ENCODE results near the gene GRIN2A.

Gene GRIN2A

GRCh38 chr16:10188236-10188635 lies 6.0 kb upstream of the GRIN2A start:
- DNase-seq (ENCODE audit: low read depth in 1 of 2, low spot score in 1 of 2): no peak

- no peak for DNase-seq (ENCODE audit: low read depth in 1 of 2, low spot score in 1 of 2)
These were observed 749 bp downstream of the GRIN2A start for GRCh38 chr16:10181196-10182162.

GRCh38 chr16:10180771-10181163 lies 1.5 kb downstream of the GRIN2A start:
- no peak for DNase-seq (ENCODE audit: low read depth in 1 of 2, low spot score in 1 of 2)

- no peak for DNase-seq (ENCODE audit: low read depth in 1 of 2, low spot score in 1 of 2)
These were observed 2.0 kb downstream of the GRIN2A start for GRCh38 chr16:10180042-10180770.

- DNase-seq (ENCODE audit: low read depth in 1 of 2, low spot score in 1 of 2): no peak
These were observed 3.7 kb downstream of the GRIN2A start for GRCh38 chr16:10178526-10178925.

- DNase-seq (ENCODE audit: low read depth in 1 of 2, low spot score in 1 of 2): no peak
These were observed 4.1 kb downstream of the GRIN2A start for GRCh38 chr16:10178080-10178479.

- DNase-seq (ENCODE audit: low read depth in 1 of 2, low spot score in 1 of 2): no peak
These were observed 9.2 kb downstream of the GRIN2A start for GRCh38 chr16:10172848-10173655.

- DNase-seq (ENCODE audit: low read depth in 1 of 2, low spot score in 1 of 2): no peak
These were observed 11.0 kb downstream of the GRIN2A start for GRCh38 chr16:10171221-10171620.

GRCh38 chr16:10169904-10170410 lies 12.3 kb downstream of the GRIN2A start:
- no peak for DNase-seq (ENCODE audit: low read depth in 1 of 2, low spot score in 1 of 2)

- no peak for DNase-seq (ENCODE audit: low read depth in 1 of 2, low spot score in 1 of 2)
These were observed 13.2 kb downstream of the GRIN2A start for GRCh38 chr16:10169031-10169430.

- DNase-seq (ENCODE audit: low read depth in 1 of 2, low spot score in 1 of 2): no peak
These were observed 14.0 kb downstream of the GRIN2A start for GRCh38 chr16:10168258-10168657.

GRCh38 chr16:10165643-10166042 lies 16.6 kb downstream of the GRIN2A start:
- DNase-seq (ENCODE audit: low read depth in 1 of 2, low spot score in 1 of 2): no peak

- no peak for DNase-seq (ENCODE audit: low read depth in 1 of 2, low spot score in 1 of 2)
These were observed 19.2 kb downstream of the GRIN2A start for GRCh38 chr16:10162981-10163380.

- DNase-seq (ENCODE audit: low read depth in 1 of 2, low spot score in 1 of 2): no peak
These were observed 26.1 kb downstream of the GRIN2A start for GRCh38 chr16:10156099-10156498.

- no peak for DNase-seq (ENCODE audit: low read depth in 1 of 2, low spot score in 1 of 2)
These were observed 27.8 kb downstream of the GRIN2A start for GRCh38 chr16:10154389-10154788.

- DNase-seq (ENCODE audit: low read depth in 1 of 2, low spot score in 1 of 2): no peak
These were observed 28.2 kb downstream of the GRIN2A start for GRCh38 chr16:10153985-10154384.

- DNase-seq (ENCODE audit: low read depth in 1 of 2, low spot score in 1 of 2): no peak
These were observed 30.5 kb downstream of the GRIN2A start for GRCh38 chr16:10151718-10152117.

GRCh38 chr16:10150906-10151305 lies 31.3 kb downstream of the GRIN2A start:
- no peak for DNase-seq (ENCODE audit: low read depth in 1 of 2, low spot score in 1 of 2)

- DNase-seq (ENCODE audit: low read depth in 1 of 2, low spot score in 1 of 2): no peak
These were observed 36.6 kb downstream of the GRIN2A start for GRCh38 chr16:10145542-10146035.

- no peak for DNase-seq (ENCODE audit: low read depth in 1 of 2, low spot score in 1 of 2)
These were observed 40.6 kb downstream of the GRIN2A start for GRCh38 chr16:10141671-10142070.

- DNase-seq (ENCODE audit: low read depth in 1 of 2, low spot score in 1 of 2): no peak
These were observed 43.3 kb downstream of the GRIN2A start for GRCh38 chr16:10138881-10139280.
